ENCODE data around the gene PSME3IP1.
A peak's percentile ranks its signal among the peaks of the same experiment; 100 is the strongest.

PSME3IP1 gene

GRCh38 chr16:57185446-57185944 lies 344 bp downstream of the PSME3IP1 start:
- H3K9ac ChIP-seq (ENCODE audit: low read length) = peak overlapping the region; percentile 90
- no peaks in the 10 kb centered on the region for H3K36me3 ChIP-seq (ENCODE audit: control insufficient read depth, insufficient read depth, low read length)
- peak overlapping the region; percentile 95 for H3K4me3 ChIP-seq (ENCODE audit: low read depth, low read length)
- no peaks in the 10 kb centered on the region for H3K27me3 ChIP-seq (ENCODE audit: control insufficient read depth, insufficient read depth, low read length)
- peak overlapping the region; percentile 82; the same call in 1 of the 2 replicates for H3K27ac ChIP-seq (ENCODE audit: low read depth, low read length)
- peaks cover 18% of the 10 kb centered on the region for H3K4me1 ChIP-seq (ENCODE audit: control insufficient read depth, insufficient read depth, low read length)
- H3K9me3 ChIP-seq (ENCODE audit: control insufficient read depth, insufficient read depth, low read depth, low read length) = no peaks in the 10 kb centered on the region

DNA sequence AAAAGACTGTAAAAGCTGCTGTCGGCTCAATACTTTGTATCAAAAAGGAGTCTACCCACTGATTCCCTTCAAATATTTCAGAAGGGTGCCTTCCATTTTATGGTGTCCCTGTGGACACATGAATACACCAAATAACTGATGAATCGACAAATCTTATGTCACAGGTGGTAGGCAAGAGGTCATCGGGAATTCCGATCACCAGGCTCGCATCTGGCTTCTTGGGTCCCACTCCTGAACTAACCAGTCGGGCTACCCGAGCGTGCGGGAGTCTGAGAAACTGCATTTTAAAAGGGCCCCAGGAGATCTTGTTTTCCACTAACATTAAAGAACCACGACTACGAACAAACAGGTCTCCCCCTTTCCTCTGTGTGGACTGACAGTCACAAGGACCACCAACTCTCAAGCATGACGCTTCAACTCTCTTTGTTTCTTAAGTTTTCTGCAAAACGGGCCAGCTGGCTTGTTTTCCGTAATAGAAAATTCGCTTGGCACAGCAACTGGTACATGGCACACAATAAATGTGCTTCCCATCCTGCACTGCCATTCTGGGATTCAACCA lies 873 bp downstream of the PSME3IP1 start:
- H3K4me3 ChIP-seq (ENCODE audit: low read depth, low read length) = peak overlapping the region; percentile 95
- peak overlapping the region; percentile 90 for H3K9ac ChIP-seq (ENCODE audit: low read length)
- H3K36me3 ChIP-seq (ENCODE audit: control insufficient read depth, insufficient read depth, low read length) = no peaks in the 10 kb centered on the region
- no peaks in the 10 kb centered on the region for H3K9me3 ChIP-seq (ENCODE audit: control insufficient read depth, insufficient read depth, low read depth, low read length)
- H3K27ac ChIP-seq (ENCODE audit: low read depth, low read length) = peak overlapping the region; percentile 82; the same call in 1 of the 2 replicates
- no peaks in the 10 kb centered on the region for H3K27me3 ChIP-seq (ENCODE audit: control insufficient read depth, insufficient read depth, low read length)
- peaks cover 18% of the 10 kb centered on the region for H3K4me1 ChIP-seq (ENCODE audit: control insufficient read depth, insufficient read depth, low read length)

- no peak overlapping the region for H3K27ac ChIP-seq (ENCODE audit: low read depth, low read length)
- H3K9ac ChIP-seq (ENCODE audit: low read length) = no peak overlapping the region
- H3K27me3 ChIP-seq (ENCODE audit: control insufficient read depth, insufficient read depth, low read length) = no peaks in the 10 kb centered on the region
- peaks cover 23% of the 10 kb centered on the region for H3K4me1 ChIP-seq (ENCODE audit: control insufficient read depth, insufficient read depth, low read length)
- H3K4me3 ChIP-seq (ENCODE audit: low read depth, low read length) = peak overlapping the region; percentile 95; the same call in 1 of the 2 replicates
- H3K9me3 ChIP-seq (ENCODE audit: control insufficient read depth, insufficient read depth, low read depth, low read length) = no peaks in the 10 kb centered on the region
- no peaks in the 10 kb centered on the region for H3K36me3 ChIP-seq (ENCODE audit: control insufficient read depth, insufficient read depth, low read length)
Observed at GRCh38 chr16:57184113-57184512, 1.7 kb downstream of the PSME3IP1 start.

GRCh38 chr16:57179215-57179828 lies 6.5 kb downstream of the PSME3IP1 start:
- Histone ChIP-seq H3K4me3 (ENCODE audit: low read depth, low read length) (no peak overlapping the region), H3K27ac (ENCODE audit: low read depth, low read length) (no peak overlapping the region), H3K27me3 (ENCODE audit: control insufficient read depth, insufficient read depth, low read length) (no peaks in the 10 kb centered on the region), H3K4me1 (ENCODE audit: control insufficient read depth, insufficient read depth, low read length) (peaks cover 21% of the 10 kb centered on the region), H3K9me3 (ENCODE audit: control insufficient read depth, insufficient read depth, low read depth, low read length) (no peaks in the 10 kb centered on the region), H3K9ac (ENCODE audit: low read length) (no peak overlapping the region), H3K36me3 (ENCODE audit: control insufficient read depth, insufficient read depth, low read length) (no peaks in the 10 kb centered on the region)

GRCh38 chr16:57178793-57179212 lies 7.0 kb downstream of the PSME3IP1 start:
- peaks cover 21% of the 10 kb centered on the region for H3K4me1 ChIP-seq (ENCODE audit: control insufficient read depth, insufficient read depth, low read length)
- no peak overlapping the region for H3K4me3 ChIP-seq (ENCODE audit: low read depth, low read length)
- no peak overlapping the region for H3K27ac ChIP-seq (ENCODE audit: low read depth, low read length)
- H3K9ac ChIP-seq (ENCODE audit: low read length) = no peak overlapping the region
- H3K9me3 ChIP-seq (ENCODE audit: control insufficient read depth, insufficient read depth, low read depth, low read length) = no peaks in the 10 kb centered on the region
- H3K36me3 ChIP-seq (ENCODE audit: control insufficient read depth, insufficient read depth, low read length) = no peaks in the 10 kb centered on the region; the same call in 1 of the 2 replicates
- no peaks in the 10 kb centered on the region for H3K27me3 ChIP-seq (ENCODE audit: control insufficient read depth, insufficient read depth, low read length)

DNA sequence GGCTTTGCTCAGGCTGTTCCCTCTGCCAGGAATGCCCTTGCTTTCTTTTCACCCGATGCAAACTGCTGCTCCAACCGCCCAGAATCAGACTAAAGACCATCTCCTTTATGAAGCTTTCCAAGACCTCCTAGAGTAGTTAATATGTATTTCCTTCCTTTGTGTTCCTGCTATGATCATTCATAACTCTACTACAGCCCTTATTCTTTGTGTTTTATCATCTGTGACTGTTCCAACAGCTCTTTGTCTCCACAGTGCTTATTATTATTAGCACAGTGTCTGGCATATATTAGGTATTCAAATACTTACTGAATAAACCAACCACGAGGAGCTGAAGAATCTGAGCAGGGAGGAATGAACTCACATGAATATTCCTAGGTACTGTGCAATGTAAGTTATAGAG lies 7.6 kb downstream of the PSME3IP1 start:
- no peak overlapping the region for H3K27ac ChIP-seq (ENCODE audit: low read depth, low read length)

GRCh38 chr16:57175896-57176295 lies 9.9 kb downstream of the PSME3IP1 start:
- Histone ChIP-seq H3K27ac (ENCODE audit: low read depth, low read length) (no peak overlapping the region), H3K9ac (ENCODE audit: low read length) (no peak overlapping the region), H3K36me3 (ENCODE audit: control insufficient read depth, insufficient read depth, low read length) (peaks cover 29% of the 10 kb centered on the region), H3K9me3 (ENCODE audit: control insufficient read depth, insufficient read depth, low read depth, low read length) (no peaks in the 10 kb centered on the region), H3K4me1 (ENCODE audit: control insufficient read depth, insufficient read depth, low read length) (peaks cover 11% of the 10 kb centered on the region), H3K27me3 (ENCODE audit: control insufficient read depth, insufficient read depth, low read length) (no peaks in the 10 kb centered on the region), H3K4me3 (ENCODE audit: low read depth, low read length) (no peak overlapping the region)

More for the DNA sequence above, 7.6 kb downstream of the PSME3IP1 start:
- no peak overlapping the region for H3K4me3 ChIP-seq (ENCODE audit: low read depth, low read length)
- peaks cover 21% of the 10 kb centered on the region for H3K4me1 ChIP-seq (ENCODE audit: control insufficient read depth, insufficient read depth, low read length)
- H3K27me3 ChIP-seq (ENCODE audit: control insufficient read depth, insufficient read depth, low read length) = no peaks in the 10 kb centered on the region
- peaks cover 6% of the 10 kb centered on the region for H3K36me3 ChIP-seq (ENCODE audit: control insufficient read depth, insufficient read depth, low read length)
- H3K9ac ChIP-seq (ENCODE audit: low read length) = no peak overlapping the region
- H3K9me3 ChIP-seq (ENCODE audit: control insufficient read depth, insufficient read depth, low read depth, low read length) = no peaks in the 10 kb centered on the region

- peaks cover 44% of the 10 kb centered on the region for H3K36me3 ChIP-seq (ENCODE audit: control insufficient read depth, insufficient read depth, low read length)
- no peak overlapping the region for H3K4me3 ChIP-seq (ENCODE audit: low read depth, low read length)
- H3K27me3 ChIP-seq (ENCODE audit: control insufficient read depth, insufficient read depth, low read length) = no peaks in the 10 kb centered on the region
- no peaks in the 10 kb centered on the region for H3K4me1 ChIP-seq (ENCODE audit: control insufficient read depth, insufficient read depth, low read length)
- no peak overlapping the region for H3K27ac ChIP-seq (ENCODE audit: low read depth, low read length)
- no peak overlapping the region for H3K9ac ChIP-seq (ENCODE audit: low read length)
- H3K9me3 ChIP-seq (ENCODE audit: control insufficient read depth, insufficient read depth, low read depth, low read length) = no peaks in the 10 kb centered on the region
Observed at GRCh38 chr16:57172721-57173290, 13.0 kb downstream of the PSME3IP1 start.

- Histone ChIP-seq H3K9me3 (ENCODE audit: control insufficient read depth, insufficient read depth, low read depth, low read length) (no peaks in the 10 kb centered on the region), H3K4me3 (ENCODE audit: low read depth, low read length) (no peak overlapping the region), H3K27me3 (ENCODE audit: control insufficient read depth, insufficient read depth, low read length) (no peaks in the 10 kb centered on the region), H3K27ac (ENCODE audit: low read depth, low read length) (no peak overlapping the region), H3K4me1 (ENCODE audit: control insufficient read depth, insufficient read depth, low read length) (no peaks in the 10 kb centered on the region), H3K36me3 (ENCODE audit: control insufficient read depth, insufficient read depth, low read length) (peaks cover 72% of the 10 kb centered on the region), H3K9ac (ENCODE audit: low read length) (no peak overlapping the region)
Observed at GRCh38 chr16:57169327-57169726, 16.5 kb downstream of the PSME3IP1 start.

GRCh38 chr16:57167953-57168352 lies 17.9 kb downstream of the PSME3IP1 start:
- Histone ChIP-seq H3K27me3 (ENCODE audit: control insufficient read depth, insufficient read depth, low read length) (no peaks in the 10 kb centered on the region), H3K4me1 (ENCODE audit: control insufficient read depth, insufficient read depth, low read length) (no peaks in the 10 kb centered on the region), H3K9me3 (ENCODE audit: control insufficient read depth, insufficient read depth, low read depth, low read length) (no peaks in the 10 kb centered on the region), H3K36me3 (ENCODE audit: control insufficient read depth, insufficient read depth, low read length) (peaks cover 78% of the 10 kb centered on the region), H3K4me3 (ENCODE audit: low read depth, low read length) (no peak overlapping the region), H3K9ac (ENCODE audit: low read length) (no peak overlapping the region), H3K27ac (ENCODE audit: low read depth, low read length) (no peak overlapping the region)

- Histone ChIP-seq H3K4me3 (ENCODE audit: low read depth, low read length) (no peak overlapping the region), H3K9me3 (ENCODE audit: control insufficient read depth, insufficient read depth, low read depth, low read length) (no peaks in the 10 kb centered on the region), H3K27ac (ENCODE audit: low read depth, low read length) (no peak overlapping the region), H3K4me1 (ENCODE audit: control insufficient read depth, insufficient read depth, low read length) (no peaks in the 10 kb centered on the region), H3K27me3 (ENCODE audit: control insufficient read depth, insufficient read depth, low read length) (no peaks in the 10 kb centered on the region), H3K36me3 (ENCODE audit: control insufficient read depth, insufficient read depth, low read length) (peaks cover 78% of the 10 kb centered on the region), H3K9ac (ENCODE audit: low read length) (no peak overlapping the region)
Observed at GRCh38 chr16:57167538-57167937, 18.3 kb downstream of the PSME3IP1 start.

All from HUES6 (cell line).